Sigmoid colon (tissue), 7 donors: ENCODE measurements around the gene ZNF765. TPM values are rescaled to one million over a fixed set of nuclear protein-coding genes. Genes with fewer than 3 reads are reported as not detected.
A peak's percentile ranks its signal among the peaks of the same experiment; 100 is the strongest.
"Not testable (repeated sequence)": the region's sequence is repeated elsewhere in the genome, so short reads cannot be mapped to it uniquely, and the experiment has no call there.

ENCODE experiments used
- DNase-seq: peaks from one replicate; pipeline ENCODE4 v3.0.0-alpha.2; 2019
- H3K27ac ChIP-seq, 4 donors: fragments of 200-600 bp; sonication (generic); one replicate each; pipeline ENCODE4 v1.5.1; 2016 to 2019; ENCODE audit warnings: mild to moderate bottlenecking in 1 of 4
- H3K27me3 ChIP-seq, 3 donors: fragments of 200-600 bp; sonication (generic); one replicate each; pipeline ENCODE4 v1.5.1; 2019; ENCODE audit warnings: mild to moderate bottlenecking in 1 of 3
- H3K36me3 ChIP-seq, 4 donors: fragments of 200-600 bp; sonication (generic); one replicate each; pipeline ENCODE4 v1.5.1; 2016 to 2019
- H3K4me1 ChIP-seq, 4 donors: fragments of 200-600 bp; sonication (generic); one replicate each; pipeline ENCODE4 v1.5.1; 2017 to 2019
- H3K4me3 ChIP-seq, 4 donors: fragments of 200-600 bp; sonication (generic); one replicate each; pipeline ENCODE4 v1.5.1; 2017 to 2019; ENCODE audit warnings: mild to moderate bottlenecking in 2 of 4, moderate library complexity in 1 of 4
- H3K9me3 ChIP-seq, 4 donors: fragments of 200-600 bp in 3 of 4; sonication (generic) in 3 of 4; one replicate each; pipeline versions ENCODE4 v1.5.1 to v1.6.1; 2013 to 2019
- CTCF ChIP-seq, 4 experiments: fragments of 450-650 bp in 3 of 4; fragments of 200-600 bp in 1 of 4; IDR thresholded peaks; one replicate each; pipeline ENCODE4 v1.5.1; 2016 to 2019; ENCODE audit warnings: antibody characterized with exemption in 4 of 4, mild to moderate bottlenecking in 3 of 4, moderate library complexity in 2 of 4
- EP300 ChIP-seq, 4 donors: sonication (generic); formaldehyde crosslinking; IDR thresholded peaks; one replicate each; pipeline ENCODE4 v1.6.1; 2017; ENCODE audit warnings: antibody characterized with exemption in 4 of 4
- POLR2A ChIP-seq, 2 donors: fragments of 450-650 bp; IDR thresholded peaks; one replicate each; pipeline ENCODE4 v1.6.1; 2016; ENCODE audit warnings: antibody characterized with exemption in 2 of 2, mild to moderate bottlenecking in 2 of 2, moderate library complexity in 2 of 2
- POLR2AphosphoS5 ChIP-seq, 4 donors: sonication (generic); formaldehyde crosslinking; IDR thresholded peaks; one replicate each; pipeline ENCODE4 v1.6.1; 2017; ENCODE audit warnings: antibody characterized with exemption in 4 of 4
- WGBS, 2 donors: extraction: QIAGEN DNeasy Blood & Tissue Kit; methylation state at CpG; one replicate each; pipeline ENCODE4 v1.1.7; 2013; 5-methylcytosine and 5-hydroxymethylcytosine counted together
- intact Hi-C: fragments of 100-400 bp; cut with DNase I; formaldehyde crosslinking; loops from one replicate; pipeline ENCODE4 v1.15.1; 2023
- polyA plus RNA-seq, 3 donors: library from polyadenylated mRNA; stranded (reverse); fragments of 200-250 nt; gene quantifications; one replicate each; pipeline ENCODE4 v1.2.3, GENCODE V29; 2013
- total RNA-seq, 4 donors: library from RNA; depleted of rRNA; stranded (reverse); fragments of >200 nt; gene quantifications; one replicate each; pipeline ENCODE4 v1.1.0, GENCODE V29; 2016
- donor health status: healthy with polysubstance abuse.
- donor health status: Bipolar disorder and iron deficiency.
- donor health status: healthy.

The ZNF765 gene
- total RNA-seq (10 to 100 TPM in 3 of 4 donors, 1 to 10 TPM in 1; 6.2 to 13.0 (median 11.7) TPM), polyA plus RNA-seq (1 to 10 TPM; 3.5 to 5.1 (median 3.6) TPM)

- TF ChIP-seq POLR2AphosphoS5 (IDR thresholded peaks at IDR 0.05) (peak; percentile 86 to 96 (median 94)), POLR2A (IDR thresholded peaks at IDR 0.05) (peak; percentile 62 to 67), CTCF (IDR thresholded peaks at IDR 0.05) (peak in 3 of 4 experiments; percentile 47 to 54 (median 52)), EP300 (IDR thresholded peaks at IDR 0.05) (no peak)
- Histone ChIP-seq H3K27me3 (no peaks in the 10 kb centered on the region), H3K36me3 (peaks cover 0 to 23% (median 2%) of the 10 kb centered on the region in 4 donors), H3K4me3 (peak within 1 kb of the TSS; percentile 73 to 89 (median 78)), H3K4me1 (peaks cover 0 to 22% (median 21%) of the 10 kb centered on the region in 4 donors), H3K9me3 (no peaks in the 10 kb centered on the region), H3K27ac (peak within 1 kb of the TSS; percentile 79 to 92 (median 86))
- 0% methylated on average over 58 of the region's 58 CpGs for WGBS, 2 donors
- peak; percentile 98 for DNase-seq
- intact Hi-C loops: loop anchor here (2.0 to 10.0 kb wide), 2 partner anchors 30 to 200 kb away; partner anchors contain the start of genes ZNF525 and ZNF665
These were observed at the start of gene ZNF765 for GRCh38 chr19:53394974-53395839. Gene ZNF765 (plus strand): TSS chr19:53395149. CDS start chr19:53398016, 2,867 bp downstream.

- peaks cover 10 to 70% (median 49%) of the 10 kb centered on the region in 4 donors for H3K9me3 ChIP-seq
- TF ChIP-seq POLR2A (IDR thresholded peaks at IDR 0.05): no peak
- no peak for TF ChIP-seq POLR2AphosphoS5 (IDR thresholded peaks at IDR 0.05)
- TF ChIP-seq EP300 (IDR thresholded peaks at IDR 0.05): no peak
- TF ChIP-seq CTCF (IDR thresholded peaks at IDR 0.05): no peak
- no peaks in the 10 kb centered on the region for H3K27me3 ChIP-seq
- no peaks in the 10 kb centered on the region for H3K4me1 ChIP-seq
- H3K4me3 ChIP-seq: no peak overlapping the region
- peaks cover 11 to 34% (median 13%) of the 10 kb centered on the region in 4 donors for H3K36me3 ChIP-seq
- WGBS, 2 donors: 92 to 98% methylated on average over 1 of the region's 1 CpG
- no peak overlapping the region for H3K27ac ChIP-seq
- intact Hi-C loops: no loop called here
- no peak for DNase-seq
These were observed 39.2 kb upstream of the ZNF765 start for GRCh38 chr19:53355739-53356138.

- H3K27me3 ChIP-seq: no peaks in the 10 kb centered on the region
- TF ChIP-seq POLR2A (IDR thresholded peaks at IDR 0.05): no peak
- TF ChIP-seq CTCF (IDR thresholded peaks at IDR 0.05): no peak
- no peak for TF ChIP-seq POLR2AphosphoS5 (IDR thresholded peaks at IDR 0.05)
- TF ChIP-seq EP300 (IDR thresholded peaks at IDR 0.05): no peak
- no peaks in the 10 kb centered on the region for H3K4me1 ChIP-seq
- WGBS, 2 donors: 69 to 70% methylated on average over 35 of the region's 35 CpGs
- no peak for DNase-seq
- peaks cover 0 to 12% (median 0%) of the 10 kb centered on the region in 4 donors for H3K36me3 ChIP-seq
- H3K4me3 ChIP-seq: no peak overlapping the region
- no peak overlapping the region for H3K27ac ChIP-seq
- peaks cover 3 to 48% (median 29%) of the 10 kb centered on the region in 4 donors for H3K9me3 ChIP-seq
- intact Hi-C loops: no loop called here
These were observed 36.9 kb upstream of the ZNF765 start for GRCh38 chr19:53357821-53358581.

- 92 to 94% methylated on average over 10 of the region's 10 CpGs for WGBS, 2 donors
- DNase-seq, H3K27ac ChIP-seq, H3K27me3 ChIP-seq, H3K4me3 ChIP-seq, intact Hi-C loops, H3K4me1 ChIP-seq, H3K36me3 ChIP-seq: not testable (repeated sequence)
- H3K9me3 ChIP-seq: peaks cover 3 to 31% (median 15%) of the 10 kb centered on the region in 4 donors
These were observed 34.9 kb upstream of the ZNF765 start for GRCh38 chr19:53360056-53360455.
